A549 (cell line): ENCODE results near the gene DCUN1D4. TPM values are rescaled to one million over a fixed set of nuclear protein-coding genes. Genes with fewer than 3 reads are reported as not detected.

Source experiments
- ATAC-seq, 2 experiments: fragments of 200-7000 bp in 1 of 2; fragments of >200 bp in 1 of 2; cut with Nextera tagmentation in 1 of 2; cut with Tn5 transposase in 1 of 2; 3 replicates each; pipeline versions ENCODE4 v1.8.0 to v1.9.1; 2018 to 2020; ENCODE audit warnings: mild to moderate bottlenecking in 1 of 2, moderate library complexity in 1 of 2
- CTCF ChIA-PET: fragments of 300-600 bp; sonication (Branson Sonifier 250); formaldehyde crosslinking; extraction: SDS; loops from one replicate; lab custom pipeline; 2021; ENCODE audit warnings: antibody characterized with exemption, inconsistent platforms; lab: Yijun Ruan, JAX
- POLR2A ChIA-PET: fragments of 350-600 bp; formaldehyde crosslinking; extraction: SDS; loops from one replicate; lab custom pipeline; 2021; ENCODE audit warnings: antibody characterized with exemption, inconsistent platforms; lab: Yijun Ruan, JAX
- DNase-seq, 2 experiments: peaks; one replicate each; pipeline versions ENCODE4 v3.0.0 to v3.0.0-alpha.2; 2011 to 2016; ENCODE audit warnings: low read depth in 1 of 2, low spot score in 1 of 2
- FAIRE-seq: peaks from 2 replicates; lab custom pipeline; 2011; peaks lifted over from hg19 to GRCh38; lab: Jason Lieb, UNC
- H3K27ac ChIP-seq, 2 experiments: fragments of >200 bp; sonication (Bioruptor Twin); formaldehyde crosslinking; 3 replicates each; pipeline ENCODE4 v1.5.1; 2016 to 2017
- H3K4me1 ChIP-seq: fragments of >200 bp; sonication (Bioruptor Twin); formaldehyde crosslinking; 3 replicates; pipeline ENCODE4 v1.6.1; 2016
- H3K4me2 ChIP-seq: fragments of >200 bp; sonication (Bioruptor Twin); formaldehyde crosslinking; 3 replicates; pipeline ENCODE4 v1.6.1; 2016
- H3K4me3 ChIP-seq: fragments of >200 bp; sonication (Bioruptor Twin); formaldehyde crosslinking; 3 replicates; pipeline ENCODE4 v1.5.1; 2016
- H3K9me3 ChIP-seq: fragments of >200 bp; sonication (Bioruptor Twin); formaldehyde crosslinking; 3 replicates; pipeline ENCODE4 v1.6.1; 2016
- BCL3 ChIP-seq: fragments of >200 bp; sonication (Bioruptor Twin); formaldehyde crosslinking; IDR thresholded peaks from 3 replicates; pipeline ENCODE4 v1.6.1; 2016
- CBX2 ChIP-seq: fragments of 200-600 bp; sonication (generic); IDR thresholded peaks from 2 replicates; pipeline ENCODE4 v1.6.1; 2016; ENCODE audit warnings: low read depth, mild to moderate bottlenecking, borderline replicate concordance
- CHD4 ChIP-seq: fragments of 200-600 bp; sonication (generic); IDR thresholded peaks from 2 replicates; pipeline ENCODE4 v1.6.1; 2016; ENCODE audit warnings: antibody characterized with exemption, mild to moderate bottlenecking, borderline replicate concordance
- EHMT2 ChIP-seq: fragments of 200-600 bp; sonication (generic); IDR thresholded peaks from 2 replicates; pipeline ENCODE4 v1.6.1; 2016; ENCODE audit warnings: antibody characterized with exemption, low read depth, mild to moderate bottlenecking, moderate library complexity
- EP300 ChIP-seq, 2 experiments: fragments of >200 bp; sonication (Bioruptor Twin); formaldehyde crosslinking; IDR thresholded peaks; 2 replicates in 1 of 2; 3 replicates in 1 of 2; pipeline ENCODE4 v1.6.1; 2016 to 2017
- FOSB ChIP-seq: fragments of 250-450 bp; sonication (Bioruptor Pico); IDR thresholded peaks from 2 replicates; pipeline ENCODE4 v1.5.0; 2020; ENCODE audit warnings: mild to moderate bottlenecking, moderate library complexity
- HDAC2 ChIP-seq: fragments of 200-600 bp; sonication (generic); IDR thresholded peaks from 2 replicates; pipeline ENCODE4 v1.6.1; 2016
- HMGXB4 ChIP-seq: fragments of 250-450 bp; sonication (Bioruptor Pico); IDR thresholded peaks from 2 replicates; pipeline ENCODE4 v1.5.0; 2021; ENCODE audit warnings: mild to moderate bottlenecking, moderate library complexity, borderline replicate concordance
- HOXB13 ChIP-seq: fragments of 250-450 bp; sonication (Bioruptor Pico); IDR thresholded peaks from 2 replicates; pipeline ENCODE4 v1.5.0; 2020; ENCODE audit warnings: low read depth, mild to moderate bottlenecking, moderate library complexity
- HOXB5 ChIP-seq: fragments of 250-450 bp; sonication (Bioruptor Pico); IDR thresholded peaks from 2 replicates; pipeline ENCODE4 v1.5.0; 2020; ENCODE audit warnings: mild to moderate bottlenecking, moderate library complexity
- JUN ChIP-seq, 2 experiments: fragments of >200 bp; sonication (Bioruptor Twin); formaldehyde crosslinking; IDR thresholded peaks; 2 replicates in 1 of 2; 3 replicates in 1 of 2; pipeline ENCODE4 v1.6.1; 2016 to 2017
- KDM1A ChIP-seq: fragments of 200-600 bp; sonication (generic); IDR thresholded peaks from 2 replicates; pipeline ENCODE4 v1.6.1; 2016; ENCODE audit warnings: low read depth, mild to moderate bottlenecking
- KDM5A ChIP-seq: fragments of 200-600 bp; sonication (generic); IDR thresholded peaks from 2 replicates; pipeline ENCODE4 v1.6.1; 2016; ENCODE audit warnings: antibody characterized with exemption, mild to moderate bottlenecking
- MAX ChIP-seq: IDR thresholded peaks from 2 replicates; pipeline ENCODE4 v1.6.1; 2012
- NR3C1 ChIP-seq: fragments of >200 bp; sonication (Bioruptor Twin); formaldehyde crosslinking; IDR thresholded peaks from 3 replicates; pipeline ENCODE4 v1.6.1; 2017
- PHF8 ChIP-seq: fragments of 200-600 bp; sonication (generic); IDR thresholded peaks from 2 replicates; pipeline ENCODE4 v1.6.1; 2016; ENCODE audit warnings: low read depth, mild to moderate bottlenecking, antibody characterized with exemption, moderate library complexity, borderline replicate concordance
- POLR2AphosphoS2 ChIP-seq: conservative IDR thresholded peaks from 2 replicates; pipeline ENCODE4 v1.6.1; 2012; ENCODE audit warnings: low read length, improper control_type of control experiment, inconsistent platforms
- RAD21 ChIP-seq, 2 experiments: fragments of >200 bp in 1 of 2; sonication (Bioruptor Twin) in 1 of 2; formaldehyde crosslinking in 1 of 2; IDR thresholded peaks in 1 of 2; conservative IDR thresholded peaks in 1 of 2; 2 replicates in 1 of 2; 3 replicates in 1 of 2; pipeline ENCODE4 v1.6.1; 2012 to 2018; ENCODE audit warnings: inconsistent platforms in 1 of 2
- RARB ChIP-seq: fragments of 250-450 bp; sonication (Bioruptor Pico); IDR thresholded peaks from 2 replicates; pipeline ENCODE4 v1.8.0; 2021; ENCODE audit warnings: mild to moderate bottlenecking, moderate library complexity
- SMC3 ChIP-seq: fragments of >200 bp; sonication (Bioruptor Twin); formaldehyde crosslinking; IDR thresholded peaks from 3 replicates; pipeline ENCODE4 v1.6.1; 2018; ENCODE audit warnings: inconsistent platforms
- SREBF2 ChIP-seq: fragments of 450-650 bp; IDR thresholded peaks from 2 replicates; pipeline ENCODE4 v1.6.1; 2014; ENCODE audit warnings: mild to moderate bottlenecking, moderate library complexity
- TP53 ChIP-seq: fragments of 250-450 bp; sonication (Bioruptor Pico); IDR thresholded peaks from 2 replicates; pipeline ENCODE4 v1.5.0; 2021; ENCODE audit warnings: mild to moderate bottlenecking, moderate library complexity
- ZFP36 ChIP-seq: fragments of 450-650 bp; IDR thresholded peaks from 2 replicates; pipeline ENCODE4 v1.6.1; 2014; ENCODE audit warnings: borderline replicate concordance; ENCODE audit not compliant: partially characterized antibody
- ZSCAN20 ChIP-seq: fragments of 250-450 bp; sonication (Bioruptor Pico); IDR thresholded peaks from 2 replicates; pipeline ENCODE4 v1.8.0; 2022; ENCODE audit warnings: mild to moderate bottlenecking, moderate library complexity
- WGBS: methylation state at CpG from one replicate; pipeline ENCODE4 v1.1.6; 2017; ENCODE audit errors: missing lambda C conversion rate; 5-methylcytosine and 5-hydroxymethylcytosine counted together
- polyA plus RNA-seq, 4 experiments: library from polyadenylated mRNA; depleted of rRNA in 3 of 4; stranded (reverse); fragments of >200 nt; fragmentation: RNase III in 1 of 4; extraction: RNeasy Plus Mini Kit Qiagen cat#74134 plus additional on column Dnase treatment in 1 of 4; gene quantifications; 2 replicates in 3 of 4; 3 replicates in 1 of 4; pipeline ENCODE4 v1.2.3, GENCODE V29; 2011 to 2017
- TF ChIP-seq, protein P1 (sequence below): IDR thresholded peaks from 2 replicates; pipeline ENCODE4 v1.6.1; 2012
- TF ChIP-seq, protein P2 (sequence below): fragments of >200 bp; sonication (Bioruptor Twin); formaldehyde crosslinking; IDR thresholded peaks from 2 replicates; pipeline ENCODE4 v1.6.1; 2016
- TF ChIP-seq, protein P3 (sequence below): fragments of >200 bp; sonication (Bioruptor Twin); formaldehyde crosslinking; IDR thresholded peaks from 3 replicates; pipeline ENCODE4 v1.5.1; 2016
- TF ChIP-seq, protein P4 (sequence below): fragments of 250-450 bp; sonication (Bioruptor Pico); IDR thresholded peaks from 2 replicates; pipeline ENCODE4 v1.5.0; 2020; ENCODE audit warnings: low read depth, mild to moderate bottlenecking, moderate library complexity
- TF ChIP-seq, protein P5 (sequence below): fragments of 150-350 bp; IDR thresholded peaks from 2 replicates; pipeline ENCODE4 v1.6.1; 2014; ENCODE audit warnings: low read depth, mild to moderate bottlenecking, low read length

DCUN1D4 gene
- polyA plus RNA-seq, 2 of the 4 experiments (the other 2 are of a cell fraction): 25.2 to 65.0 TPM

- H3K4me1 ChIP-seq: peaks cover 28% of the 10 kb centered on the region
- WGBS: 72% methylated on average over 3 of the region's 3 CpGs
- H3K4me3 ChIP-seq: no peak overlapping the region
- TF ChIP-seq HOXB13 (CRISPR knock-in tag) (no peak), HMGXB4 (CRISPR knock-in tag) (no peak), RARB (no peak), EP300 (IDR thresholded peaks at IDR 0.05) (no peak), TP53 (CRISPR knock-in tag) (no peak), SMC3 (no peak), HDAC2 (no peak), EHMT2 (no peak), RAD21 (conservative IDR thresholded peaks at IDR 0.05 in 1 of 2, IDR thresholded peaks at IDR 0.05 in 1 of 2) (no peak), NR3C1 (no peak), KDM1A (no peak), SREBF2 (no peak), JUN (IDR thresholded peaks at IDR 0.05) (no peak), HOXB5 (CRISPR knock-in tag) (no peak), BCL3 (no peak), FOSB (no peak)
- TF ChIP-seq, protein P1, sequence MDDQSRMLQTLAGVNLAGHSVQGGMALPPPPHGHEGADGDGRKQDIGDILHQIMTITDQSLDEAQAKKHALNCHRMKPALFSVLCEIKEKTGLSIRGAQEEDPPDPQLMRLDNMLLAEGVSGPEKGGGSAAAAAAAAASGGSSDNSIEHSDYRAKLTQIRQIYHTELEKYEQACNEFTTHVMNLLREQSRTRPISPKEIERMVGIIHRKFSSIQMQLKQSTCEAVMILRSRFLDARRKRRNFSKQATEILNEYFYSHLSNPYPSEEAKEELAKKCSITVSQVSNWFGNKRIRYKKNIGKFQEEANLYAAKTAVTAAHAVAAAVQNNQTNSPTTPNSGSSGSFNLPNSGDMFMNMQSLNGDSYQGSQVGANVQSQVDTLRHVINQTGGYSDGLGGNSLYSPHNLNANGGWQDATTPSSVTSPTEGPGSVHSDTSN: no peak
- TF ChIP-seq, protein P2, sequence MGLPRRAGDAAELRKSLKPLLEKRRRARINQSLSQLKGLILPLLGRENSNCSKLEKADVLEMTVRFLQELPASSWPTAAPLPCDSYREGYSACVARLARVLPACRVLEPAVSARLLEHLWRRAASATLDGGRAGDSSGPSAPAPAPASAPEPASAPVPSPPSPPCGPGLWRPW: no peak
- TF ChIP-seq, protein P3, sequence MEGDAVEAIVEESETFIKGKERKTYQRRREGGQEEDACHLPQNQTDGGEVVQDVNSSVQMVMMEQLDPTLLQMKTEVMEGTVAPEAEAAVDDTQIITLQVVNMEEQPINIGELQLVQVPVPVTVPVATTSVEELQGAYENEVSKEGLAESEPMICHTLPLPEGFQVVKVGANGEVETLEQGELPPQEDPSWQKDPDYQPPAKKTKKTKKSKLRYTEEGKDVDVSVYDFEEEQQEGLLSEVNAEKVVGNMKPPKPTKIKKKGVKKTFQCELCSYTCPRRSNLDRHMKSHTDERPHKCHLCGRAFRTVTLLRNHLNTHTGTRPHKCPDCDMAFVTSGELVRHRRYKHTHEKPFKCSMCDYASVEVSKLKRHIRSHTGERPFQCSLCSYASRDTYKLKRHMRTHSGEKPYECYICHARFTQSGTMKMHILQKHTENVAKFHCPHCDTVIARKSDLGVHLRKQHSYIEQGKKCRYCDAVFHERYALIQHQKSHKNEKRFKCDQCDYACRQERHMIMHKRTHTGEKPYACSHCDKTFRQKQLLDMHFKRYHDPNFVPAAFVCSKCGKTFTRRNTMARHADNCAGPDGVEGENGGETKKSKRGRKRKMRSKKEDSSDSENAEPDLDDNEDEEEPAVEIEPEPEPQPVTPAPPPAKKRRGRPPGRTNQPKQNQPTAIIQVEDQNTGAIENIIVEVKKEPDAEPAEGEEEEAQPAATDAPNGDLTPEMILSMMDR: no peak
- POLR2A ChIA-PET: no interaction called here
- DNase-seq: no peak
- no peak overlapping the region for H3K4me2 ChIP-seq
- H3K9me3 ChIP-seq: no peaks in the 10 kb centered on the region
- peak overlapping the region in 1 of 2 experiments; percentile 85; a peak in 1 of 6 replicates for H3K27ac ChIP-seq
- CTCF ChIA-PET: interaction anchor here (0.7 to 2.3 kb wide), 11 partner anchors 10 to 120 kb away, joined by 4 to 10 read pairs (median 6); no protein-coding TSS in a partner anchor
- no peak for FAIRE-seq
- peak in 1 of 2 experiments; percentile 64; a peak in 3 of 6 replicates for ATAC-seq
These were observed 52.2 kb downstream of the DCUN1D4 start for GRCh38 chr4:51895158-51895557.

DNA sequence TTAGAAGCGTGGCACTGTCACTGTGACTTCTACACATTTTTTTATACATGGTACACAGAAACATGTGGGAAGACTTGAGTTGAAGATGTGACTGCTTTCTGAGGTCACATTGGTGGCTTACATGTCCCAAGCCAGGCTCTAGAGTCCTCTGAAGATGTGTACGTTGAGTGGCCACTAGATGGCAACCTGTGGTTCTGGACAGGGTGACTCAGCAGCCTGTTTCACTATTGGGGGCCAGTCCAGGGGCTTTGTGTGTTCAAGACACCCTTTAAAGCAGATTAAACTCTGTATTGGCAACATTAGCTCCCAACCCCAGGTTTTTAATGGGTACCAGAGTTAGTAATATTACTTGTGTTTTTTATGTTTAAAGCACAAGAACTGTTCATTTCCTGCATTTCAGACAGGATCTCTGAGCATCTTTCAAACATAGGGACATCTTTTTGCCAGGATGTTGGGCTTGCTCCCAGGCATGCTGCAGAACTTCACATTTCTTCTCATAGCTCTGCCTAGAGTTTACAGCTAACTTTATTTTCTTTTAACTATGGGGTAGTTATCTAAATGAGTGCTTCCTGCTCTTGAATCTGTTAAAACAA lies 53.0 kb downstream of the DCUN1D4 start:
- Histone ChIP-seq H3K9me3 (no peaks in the 10 kb centered on the region), H3K27ac (peak overlapping the region; percentile 72 to 85), H3K4me3 (no peak overlapping the region), H3K4me2 (peak overlapping the region; percentile 7; the same call in 1 of the 3 replicates), H3K4me1 (peaks cover 28% of the 10 kb centered on the region)
- ATAC-seq (peak; percentile 91 to 97), DNase-seq (peak; percentile 41 to 70), FAIRE-seq (no peak)
- whole genome bisulfite sequencing: 10% methylated on average over 1 of the region's 2 CpGs
- CTCF ChIA-PET: interaction anchor here (0.6 to 2.3 kb wide), 18 partner anchors 9 to 130 kb away, joined by 3 to 10 read pairs (median 4); no protein-coding TSS in a partner anchor
- POLR2A ChIA-PET: no interaction called here
- no peak for TF ChIP-seq ZSCAN20
- TF ChIP-seq KDM5A: no peak
- TF ChIP-seq, protein P4, sequence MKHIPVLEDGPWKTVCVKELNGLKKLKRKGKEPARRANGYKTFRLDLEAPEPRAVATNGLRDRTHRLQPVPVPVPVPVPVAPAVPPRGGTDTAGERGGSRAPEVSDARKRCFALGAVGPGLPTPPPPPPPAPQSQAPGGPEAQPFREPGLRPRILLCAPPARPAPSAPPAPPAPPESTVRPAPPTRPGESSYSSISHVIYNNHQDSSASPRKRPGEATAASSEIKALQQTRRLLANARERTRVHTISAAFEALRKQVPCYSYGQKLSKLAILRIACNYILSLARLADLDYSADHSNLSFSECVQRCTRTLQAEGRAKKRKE (CRISPR knock-in tag): no peak
- TF ChIP-seq, protein P5, sequence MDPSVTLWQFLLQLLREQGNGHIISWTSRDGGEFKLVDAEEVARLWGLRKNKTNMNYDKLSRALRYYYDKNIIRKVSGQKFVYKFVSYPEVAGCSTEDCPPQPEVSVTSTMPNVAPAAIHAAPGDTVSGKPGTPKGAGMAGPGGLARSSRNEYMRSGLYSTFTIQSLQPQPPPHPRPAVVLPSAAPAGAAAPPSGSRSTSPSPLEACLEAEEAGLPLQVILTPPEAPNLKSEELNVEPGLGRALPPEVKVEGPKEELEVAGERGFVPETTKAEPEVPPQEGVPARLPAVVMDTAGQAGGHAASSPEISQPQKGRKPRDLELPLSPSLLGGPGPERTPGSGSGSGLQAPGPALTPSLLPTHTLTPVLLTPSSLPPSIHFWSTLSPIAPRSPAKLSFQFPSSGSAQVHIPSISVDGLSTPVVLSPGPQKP: no peak
- TF ChIP-seq CBX2: no peak
- no peak for TF ChIP-seq CHD4
- TF ChIP-seq POLR2AphosphoS2: no peak
- TF ChIP-seq PHF8: no peak
- no peak for TF ChIP-seq RARB
- TF ChIP-seq ZFP36: no peak
- TF ChIP-seq MAX: no peak
